GM23338 (cell line): ENCODE data around the gene NPW. TPM values are rescaled to one million over a fixed set of nuclear protein-coding genes. Genes with fewer than 3 reads are reported as not detected.

Source experiments
- ATAC-seq: fragments of 200-7000 bp; cut with Tn5 transposase; 3 replicates; pipeline ENCODE4 v1.9.1; 2020
- DNase-seq: peaks from one replicate; pipeline ENCODE4 v3.0.0-alpha.2; 2015; ENCODE audit warnings: low spot score
- H2AFZ ChIP-seq: fragments of 200-600 bp; sonication (generic); 2 replicates; pipeline ENCODE4 v1.8.0; 2016; ENCODE audit warnings: antibody characterized with exemption, mild to moderate bottlenecking, moderate library complexity
- H3F3A ChIP-seq: fragments of 200-600 bp; sonication (generic); replicated peaks from 2 replicates; pipeline ENCODE4 v1.8.0; 2017; ENCODE audit warnings: antibody characterized with exemption, mixed run types, low read depth
- H3K27ac ChIP-seq: fragments of 200-600 bp; sonication (generic); 2 replicates; pipeline ENCODE4 v1.6.1; 2016; ENCODE audit warnings: low read depth
- H3K27me3 ChIP-seq: fragments of 200-600 bp; sonication (generic); 2 replicates; pipeline ENCODE4 v1.8.0; 2016; ENCODE audit warnings: mild to moderate bottlenecking, mixed run types, moderate library complexity; ENCODE audit not compliant: insufficient read depth
- H3K36me3 ChIP-seq: fragments of 200-600 bp; sonication (generic); 2 replicates; pipeline ENCODE4 v1.8.0; 2016; ENCODE audit warnings: mild to moderate bottlenecking; ENCODE audit not compliant: insufficient read depth
- H3K4me1 ChIP-seq: fragments of 200-600 bp; sonication (generic); 2 replicates; pipeline ENCODE4 v1.8.0; 2016; ENCODE audit warnings: mild to moderate bottlenecking, moderate library complexity; ENCODE audit not compliant: insufficient read depth
- H3K4me2 ChIP-seq: fragments of 200-600 bp; sonication (generic); 2 replicates; pipeline ENCODE4 v1.7.1; 2017; ENCODE audit warnings: mixed run types
- H3K4me3 ChIP-seq: fragments of 200-600 bp; sonication (generic); 2 replicates; pipeline ENCODE4 v1.6.1; 2016; ENCODE audit warnings: mixed run types
- H3K79me2 ChIP-seq: fragments of 200-600 bp; sonication (generic); replicated peaks from 2 replicates; pipeline ENCODE4 v1.8.0; 2017; ENCODE audit warnings: mild to moderate bottlenecking; ENCODE audit not compliant: insufficient read depth
- H3K9me2 ChIP-seq: fragments of 200-600 bp; sonication (generic); 2 replicates; pipeline ENCODE4 v1.8.0; 2017; ENCODE audit not compliant: insufficient read depth
- H4K20me1 ChIP-seq: fragments of 200-600 bp; sonication (generic); replicated peaks from 2 replicates; pipeline ENCODE4 v1.8.0; 2017; ENCODE audit warnings: mild to moderate bottlenecking; ENCODE audit not compliant: insufficient read depth
- H3K27ac Mint-ChIP-seq: 2 replicates; pipeline ENCODE4 v1.8.0; 2020; ENCODE audit warnings: inconsistent platforms, mild to moderate bottlenecking, moderate library complexity, mixed read lengths
- H3K27me3 Mint-ChIP-seq: 3 replicates; pipeline ENCODE4 v1.8.0; 2022; ENCODE audit warnings: low read depth, mild to moderate bottlenecking, moderate library complexity, mixed read lengths, inconsistent platforms; ENCODE audit not compliant: insufficient read depth, poor library complexity
- H3K36me3 Mint-ChIP-seq: 3 replicates; pipeline ENCODE4 v1.8.0; 2021; ENCODE audit warnings: low read depth, mild to moderate bottlenecking, inconsistent platforms, moderate library complexity, mixed read lengths
- H3K4me1 Mint-ChIP-seq: 3 replicates; pipeline ENCODE4 v1.8.0; 2020; ENCODE audit warnings: mild to moderate bottlenecking, inconsistent platforms, mixed read lengths
- H3K4me3 Mint-ChIP-seq: 3 replicates; pipeline ENCODE4 v1.8.0; 2021; ENCODE audit warnings: moderate library complexity, mild to moderate bottlenecking, inconsistent platforms, mixed read lengths
- H3K9me3 Mint-ChIP-seq: 3 replicates; pipeline ENCODE4 v1.8.0; 2020; ENCODE audit warnings: moderate library complexity, mild to moderate bottlenecking, inconsistent platforms, mixed read lengths
- CREB1 ChIP-seq: fragments of 250-450 bp; sonication (Bioruptor Pico); IDR thresholded peaks from 2 replicates; pipeline ENCODE4 v1.5.0; 2020; ENCODE audit warnings: low read depth, mild to moderate bottlenecking, moderate library complexity
- CTCF ChIP-seq, 2 experiments: fragments of 200-600 bp in 1 of 2; sonication (generic) in 1 of 2; conservative IDR thresholded peaks; 2 replicates each; pipeline versions ENCODE4 v1.5.1 to v1.6.1; 2016 to 2017; ENCODE audit warnings: antibody characterized with exemption in 2 of 2, low read depth in 2 of 2, mild to moderate bottlenecking in 2 of 2, moderate library complexity in 1 of 2
- ETS1 ChIP-seq: IDR thresholded peaks from 2 replicates; pipeline ENCODE4 v1.6.1; 2016; ENCODE audit warnings: antibody characterized with exemption
- EZH2 ChIP-seq: fragments of 200-600 bp; sonication (generic); IDR thresholded peaks from one replicate; pipeline ENCODE4 v1.8.0; 2017; ENCODE audit warnings: antibody characterized with exemption, mild to moderate bottlenecking, low read depth; ENCODE audit not compliant: unreplicated experiment
- EZH2phosphoT487 ChIP-seq: fragments of 200-600 bp; sonication (generic); IDR thresholded peaks from one replicate; pipeline ENCODE4 v1.8.1; 2018; ENCODE audit warnings: antibody characterized with exemption; ENCODE audit not compliant: unreplicated experiment
- JUNB ChIP-seq: IDR thresholded peaks from one replicate; pipeline ENCODE4 v1.6.1; 2016; ENCODE audit warnings: antibody characterized with exemption; ENCODE audit not compliant: unreplicated experiment
- NANOG ChIP-seq: IDR thresholded peaks from 2 replicates; pipeline ENCODE4 v1.6.1; 2016; ENCODE audit warnings: antibody characterized with exemption, borderline replicate concordance
- POLR2AphosphoS5 ChIP-seq: IDR thresholded peaks from 2 replicates; pipeline ENCODE4 v1.6.1; 2016; ENCODE audit warnings: antibody characterized with exemption, low read depth
- REST ChIP-seq: IDR thresholded peaks from one replicate; pipeline ENCODE4 v1.6.1; 2018; ENCODE audit warnings: antibody characterized with exemption; ENCODE audit not compliant: unreplicated experiment
- STAT1 ChIP-seq: IDR thresholded peaks from one replicate; pipeline ENCODE4 v1.6.1; 2016; ENCODE audit warnings: antibody characterized with exemption; ENCODE audit not compliant: unreplicated experiment
- ZNF114 ChIP-seq: fragments of 250-450 bp; sonication (Bioruptor Pico); IDR thresholded peaks from 2 replicates; pipeline ENCODE4 v1.5.0; 2020; ENCODE audit warnings: mild to moderate bottlenecking, moderate library complexity
- ZNF331 ChIP-seq: fragments of 250-450 bp; sonication (Bioruptor Pico); IDR thresholded peaks from 2 replicates; pipeline ENCODE4 v1.5.0; 2020; ENCODE audit warnings: low read depth, mild to moderate bottlenecking, moderate library complexity
- ZNF462 ChIP-seq: fragments of 250-450 bp; sonication (Bioruptor Pico); IDR thresholded peaks from 2 replicates; pipeline ENCODE4 v1.5.0; 2020; ENCODE audit warnings: mild to moderate bottlenecking, moderate library complexity
- polyA plus RNA-seq: library from polyadenylated mRNA; unstranded; fragments of >200 nt; fragmentation: Nextera tagmentation; extraction: Ambion mirVana; gene quantifications from 2 replicates; pipeline ENCODE4 v1.2.1, GENCODE V29; 2016
- total RNA-seq: library from RNA; depleted of rRNA; stranded (reverse); fragments of >200 nt; shearing (Covaris generic); gene quantifications from 2 replicates; pipeline ENCODE4 v1.2.3, GENCODE V29; 2014

NPW gene
- total and polyA plus RNA-seq, 2 experiments from 2014 or later, result 4.5 to 37.6 TPM

GRCh38 chr16:2066139-2066538 is 46.6 kb downstream of the NPW start:
- H3K36me3 Mint-ChIP-seq, result peaks cover 19% of the 10 kb centered on the region
- H3K27ac ChIP-seq, result no peak overlapping the region
- H3K4me3 ChIP-seq, result no peak overlapping the region
- H2AFZ ChIP-seq, result no peak overlapping the region
- no peak overlapping the region for H3K4me3 Mint-ChIP-seq
- no peaks in the 10 kb centered on the region for H3K4me1 Mint-ChIP-seq
- 0 out of 2 replicates have a peak, but pooled peaks cover 8% of the 10 kb centered on the region for H3K36me3 ChIP-seq
- no peak for TF ChIP-seq CTCF (conservative IDR thresholded peaks at IDR 0.05; ENCODE audit: low read depth in 2 of 2)
- TF ChIP-seq ZNF331 (CRISPR knock-in tag), result no peak
- no peak for TF ChIP-seq NANOG
- no peak for TF ChIP-seq CREB1
- TF ChIP-seq ETS1, result no peak
- TF ChIP-seq JUNB, result no peak
- TF ChIP-seq ZNF114 (CRISPR knock-in tag), result no peak
- TF ChIP-seq POLR2AphosphoS5, result no peak
- TF ChIP-seq STAT1, result no peak
- TF ChIP-seq ZNF462 (CRISPR knock-in tag), result no peak
- TF ChIP-seq REST, result no peak
- no peak for TF ChIP-seq EZH2
- TF ChIP-seq EZH2phosphoT487, result no peak
- H4K20me1 ChIP-seq, result no peaks in the 10 kb centered on the region
- no peaks in the 10 kb centered on the region for H3K9me3 Mint-ChIP-seq
- no peak for ATAC-seq
- H3K79me2 ChIP-seq, result no peaks in the 10 kb centered on the region
- H3K9me2 ChIP-seq, result no peaks in the 10 kb centered on the region
- no peak for DNase-seq
- H3K4me2 ChIP-seq, result no peak overlapping the region
- no peaks in the 10 kb centered on the region for H3F3A ChIP-seq
- no peak overlapping the region for H3K27ac Mint-ChIP-seq
- peaks cover 7% of the 10 kb centered on the region for H3K27me3 Mint-ChIP-seq
- H3K27me3 ChIP-seq, result no peaks in the 10 kb centered on the region
- no peaks in the 10 kb centered on the region for H3K4me1 ChIP-seq
